CD4-positive, alpha-beta T cell treated with Interleukin-2 at 100 ng/mL for 4 hours (primary cell): ENCODE measurements around the gene SURF2.
"Not testable (repeated sequence)": the region's sequence is repeated elsewhere in the genome, so short reads cannot be mapped to it uniquely, and the experiment has no call there.

Experiments used
- DNase-seq: peaks from one replicate; pipeline ENCODE4 v3.0.0-alpha.2; 2020; ENCODE audit warnings: low spot score

Gene SURF2

DNA sequence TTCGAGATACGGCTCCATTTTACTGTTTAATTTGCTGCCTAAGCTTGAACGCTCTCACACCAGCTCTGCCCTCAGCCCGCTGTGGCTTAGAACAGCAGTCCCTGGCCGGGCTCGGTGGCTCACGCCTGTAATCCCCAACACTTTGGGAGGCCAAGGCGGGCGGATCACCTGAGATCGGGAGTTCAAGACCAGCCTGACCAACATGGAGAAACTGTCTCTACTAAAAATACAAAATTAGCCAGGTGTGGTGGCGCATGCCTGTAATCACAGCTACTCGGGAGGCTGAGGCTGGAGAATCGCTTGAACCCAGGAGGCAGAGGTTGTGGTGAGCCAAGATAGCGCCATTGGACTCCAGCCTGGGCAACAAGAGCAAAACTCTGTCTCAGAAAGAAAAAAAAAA lies 20.9 kb downstream of the SURF2 start:
- not testable (repeated sequence) for DNase-seq

DNA sequence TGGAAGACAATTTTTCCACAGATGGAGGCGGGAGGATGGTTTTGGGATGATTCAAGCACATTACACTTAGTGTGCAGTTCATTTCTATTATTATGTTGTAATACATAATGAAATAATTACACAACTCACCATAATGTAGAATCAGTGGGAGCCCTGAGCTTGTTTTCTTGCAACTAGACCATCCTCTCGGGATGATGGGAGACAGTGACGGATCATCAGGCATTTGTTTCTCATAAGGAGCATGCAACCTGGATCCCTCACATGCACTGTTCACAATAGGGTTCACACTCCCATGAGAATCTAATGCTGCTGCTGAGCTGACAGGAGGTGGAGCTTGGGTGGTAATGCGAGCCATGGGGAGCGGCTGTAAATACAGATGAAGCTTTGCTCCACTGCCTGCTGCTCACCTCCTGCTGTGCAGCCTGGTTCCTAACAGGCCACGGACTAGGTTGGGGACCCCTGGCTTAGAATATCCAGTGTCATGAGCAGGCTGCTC lies 21.4 kb downstream of the SURF2 start:
- DNase-seq = no peak

DNA sequence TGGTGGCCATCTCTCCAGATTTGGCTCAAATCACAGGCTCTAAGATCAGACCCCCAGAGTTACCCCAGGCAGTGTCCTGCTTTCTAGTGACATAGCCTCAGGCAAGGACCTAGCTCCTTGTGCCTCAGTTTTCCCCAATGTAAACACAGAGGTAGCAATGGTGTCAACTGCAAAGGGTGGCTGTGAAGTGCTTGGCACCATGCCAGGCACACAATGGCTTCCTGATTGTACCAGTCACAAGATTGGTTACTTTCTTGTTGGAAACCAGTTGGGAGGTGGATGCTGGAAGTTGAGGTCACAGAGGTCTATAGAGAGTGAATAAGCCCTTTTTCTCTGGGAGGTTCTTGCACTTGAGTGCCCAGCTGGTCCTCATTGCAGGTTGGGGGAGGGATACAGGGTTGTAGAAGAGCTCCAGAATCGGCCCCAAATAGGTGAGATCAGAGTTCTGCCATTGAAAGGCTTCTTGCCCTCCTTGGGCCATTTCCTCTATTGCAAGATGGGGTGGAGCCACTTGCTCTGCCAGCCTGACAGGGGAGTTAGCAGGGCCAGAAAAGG lies 22.1 kb downstream of the SURF2 start:
- no peak for DNase-seq

DNA sequence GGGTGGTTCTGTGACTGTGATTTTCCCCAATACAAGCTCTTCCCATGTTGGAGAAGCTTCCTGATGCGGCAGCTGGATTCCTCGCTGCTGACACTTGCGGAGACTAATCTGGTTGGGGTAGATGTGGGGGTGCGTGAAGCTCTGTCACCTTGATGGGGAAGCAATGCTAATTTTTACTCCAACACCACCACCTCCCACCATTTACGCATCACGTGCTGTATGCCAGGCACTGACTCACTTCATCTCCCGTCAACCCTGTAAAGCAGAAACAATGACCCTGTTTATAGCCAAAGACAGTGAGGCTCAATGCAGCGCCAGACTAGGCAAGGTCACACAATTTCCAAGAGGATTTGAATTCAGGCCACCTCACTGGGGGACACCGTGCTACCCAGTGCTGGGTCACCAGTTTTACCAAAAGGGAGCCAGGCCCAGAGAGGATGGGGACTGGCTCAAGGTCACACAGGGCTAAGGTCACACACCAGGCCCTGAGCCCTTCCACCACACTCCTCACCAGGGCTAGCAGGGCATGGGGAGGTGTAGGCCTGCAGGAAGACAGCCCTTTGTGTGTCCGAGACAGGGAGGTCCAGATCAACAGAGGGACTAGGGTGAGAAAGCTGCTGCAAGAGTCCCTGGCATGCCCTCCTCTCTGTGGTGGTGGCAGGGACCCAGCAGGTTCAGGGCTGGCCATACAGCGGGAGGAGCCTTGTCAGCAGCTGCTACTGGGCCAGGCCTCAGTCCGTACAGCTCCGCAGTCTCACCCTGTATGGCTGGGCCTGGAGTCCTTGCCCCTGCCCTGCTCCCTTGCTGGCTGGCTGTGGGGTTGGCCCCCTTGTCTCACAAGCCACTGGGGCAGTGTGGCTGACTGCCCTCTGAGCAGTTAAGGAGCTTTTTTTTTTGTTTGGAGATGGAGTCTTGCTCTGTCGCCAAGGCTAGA lies 23.1 kb downstream of the SURF2 start:
- no peak for DNase-seq

DNA sequence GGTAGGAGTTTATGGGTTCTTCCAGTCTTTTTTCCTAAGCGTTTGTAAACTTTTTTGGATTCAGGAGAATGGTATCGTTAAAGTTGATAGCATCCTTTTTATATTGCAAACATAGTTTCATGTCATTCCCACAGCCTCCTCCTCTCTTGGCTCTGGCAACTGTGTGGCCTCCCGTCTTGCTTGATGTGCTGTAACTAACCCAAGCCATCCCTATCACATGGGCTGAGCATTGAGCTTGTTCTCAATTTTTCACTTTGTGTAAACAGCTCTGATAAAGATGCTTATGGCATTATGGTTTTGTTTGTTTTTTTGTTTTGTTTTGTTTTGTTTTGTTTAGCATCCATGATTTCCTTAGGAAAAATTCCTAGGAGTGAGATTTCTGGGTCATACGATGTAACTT lies 24.4 kb downstream of the SURF2 start:
- DNase-seq = no peak

DNA sequence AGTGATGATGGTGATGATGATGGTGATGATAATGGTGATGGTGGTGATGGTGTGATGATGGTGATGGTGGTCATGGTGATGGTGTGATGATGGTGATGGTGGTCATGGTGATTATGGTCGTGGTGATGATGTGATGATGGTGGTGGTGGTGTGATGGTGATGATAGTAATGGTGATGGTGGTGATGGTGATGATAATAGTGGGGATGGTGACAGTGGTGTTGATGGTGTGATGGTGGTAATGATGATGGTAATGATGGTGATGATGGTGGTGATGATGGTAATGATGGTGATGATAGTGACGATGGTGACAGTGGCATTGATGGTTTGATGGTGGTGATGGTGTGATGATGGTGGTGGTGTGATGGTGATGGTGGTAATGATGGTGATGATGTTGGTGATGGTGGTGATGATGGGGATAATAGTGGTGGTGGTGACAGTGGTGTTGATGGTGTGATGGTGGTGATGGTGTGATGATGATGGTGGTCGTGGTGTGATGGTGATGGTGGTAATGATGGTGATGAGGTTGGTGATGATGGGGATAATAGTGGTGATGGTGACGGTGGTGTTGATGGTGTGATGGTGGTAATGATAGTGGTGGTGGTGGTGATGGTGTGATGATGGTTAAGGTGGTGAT lies 26.3 kb downstream of the SURF2 start:
- no peak for DNase-seq

DNA sequence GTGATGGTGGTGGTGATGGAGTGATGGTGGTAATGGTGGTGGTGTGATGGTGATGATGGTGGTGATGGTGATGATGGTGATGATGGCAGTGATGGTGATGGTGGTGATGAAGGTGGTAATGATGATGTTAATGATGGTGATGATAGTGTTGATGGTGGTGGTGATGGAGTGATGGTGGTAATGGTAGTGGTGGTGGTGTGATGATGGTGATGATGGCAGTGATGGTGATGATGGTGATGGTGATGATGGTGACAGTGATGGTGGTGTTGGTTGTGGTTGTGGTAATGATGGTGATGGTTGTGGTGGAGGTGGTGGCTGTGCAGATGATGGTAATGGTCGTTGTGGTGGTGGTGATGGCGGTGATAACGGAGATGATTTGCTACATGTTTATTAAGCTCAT lies 27.1 kb downstream of the SURF2 start:
- DNase-seq = no peak

DNA sequence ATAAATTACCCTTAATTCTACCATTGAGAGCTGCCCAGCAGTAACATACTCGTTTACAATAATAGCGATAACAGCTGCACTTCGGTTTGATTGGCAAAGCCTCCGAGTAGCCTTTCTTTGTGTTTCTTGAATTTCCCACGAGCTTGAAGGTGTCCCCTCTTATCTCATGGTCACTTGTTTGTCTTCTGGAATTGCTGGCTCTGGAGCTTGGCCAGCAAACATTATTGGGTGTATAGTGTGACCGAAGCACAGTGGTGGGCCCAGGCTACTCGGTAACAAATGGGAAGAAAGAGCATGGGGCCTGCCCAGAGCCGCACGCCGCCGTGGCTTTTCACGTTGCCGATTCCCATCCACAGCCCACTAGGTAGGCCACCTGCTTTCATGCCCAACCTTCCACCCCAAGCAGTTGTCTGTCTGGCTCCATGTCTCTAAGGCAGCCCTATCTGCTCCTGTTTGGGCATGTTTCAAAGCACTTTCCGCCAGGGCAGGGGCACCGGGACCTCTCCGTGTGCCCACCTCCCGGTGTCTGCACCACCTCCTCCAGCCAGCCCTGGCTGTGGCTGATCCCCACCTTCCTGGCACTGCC lies 28.5 kb downstream of the SURF2 start:
- DNase-seq = no peak

DNA sequence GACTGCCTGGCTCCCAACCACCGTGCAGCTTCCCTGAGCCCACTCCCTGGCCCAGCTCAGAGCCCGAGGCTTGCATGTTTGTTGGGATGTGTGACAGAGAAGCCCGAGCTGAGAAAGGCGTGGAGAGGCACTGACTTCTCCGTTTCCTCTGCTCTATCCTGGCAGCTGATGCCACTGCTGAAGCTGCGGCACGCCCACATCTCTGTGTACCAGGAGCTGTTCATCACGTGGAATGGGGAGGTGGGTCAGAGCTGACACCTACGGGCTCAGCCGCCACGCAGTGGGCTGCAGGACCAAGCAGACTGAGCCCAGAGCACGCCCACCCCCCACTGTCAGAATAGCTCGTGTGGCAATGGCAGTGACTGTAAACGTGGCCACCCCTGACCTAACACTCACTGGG lies 29.1 kb downstream of the SURF2 start:
- no peak for DNase-seq

DNA sequence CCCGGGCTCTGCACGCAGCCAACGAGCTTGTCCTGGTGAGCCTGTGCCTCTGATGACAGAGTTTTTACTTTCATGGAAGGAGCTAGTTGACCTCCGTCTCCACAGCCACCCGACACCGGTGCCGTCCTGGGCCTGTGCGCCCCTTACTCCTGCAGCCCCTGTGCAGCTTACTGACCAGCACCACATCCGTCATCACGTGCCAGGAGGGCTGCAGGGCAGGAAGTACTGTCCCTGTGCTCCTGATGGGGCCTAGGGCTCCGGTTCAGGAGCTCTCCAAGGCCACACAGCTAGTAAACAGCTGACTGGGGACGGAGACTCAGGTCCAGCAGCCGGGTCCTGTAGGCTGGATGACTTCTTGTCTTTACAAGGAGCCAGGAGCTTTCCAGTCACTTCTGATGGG lies 30.0 kb downstream of the SURF2 start:
- DNase-seq = no peak

DNA sequence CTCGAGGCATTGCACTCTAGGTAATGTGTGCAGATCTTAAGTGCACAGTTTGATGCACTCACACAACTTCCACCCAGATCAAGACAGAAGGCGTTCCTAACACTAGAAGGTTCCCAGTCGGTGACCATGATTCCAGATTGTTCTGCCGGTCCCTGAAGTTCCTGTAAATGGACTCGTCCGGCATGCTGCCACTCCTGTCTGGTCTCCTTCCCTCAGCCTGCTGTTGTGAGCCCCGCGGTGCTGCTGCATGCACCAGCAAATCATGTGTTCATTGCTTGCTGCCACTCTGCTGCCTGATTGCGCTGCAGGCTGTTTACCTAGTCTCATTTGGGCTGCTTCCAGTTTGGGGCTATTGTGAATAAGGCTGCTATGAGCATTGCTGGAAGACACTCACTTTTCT lies 31.3 kb downstream of the SURF2 start:
- DNase-seq = no peak

DNA sequence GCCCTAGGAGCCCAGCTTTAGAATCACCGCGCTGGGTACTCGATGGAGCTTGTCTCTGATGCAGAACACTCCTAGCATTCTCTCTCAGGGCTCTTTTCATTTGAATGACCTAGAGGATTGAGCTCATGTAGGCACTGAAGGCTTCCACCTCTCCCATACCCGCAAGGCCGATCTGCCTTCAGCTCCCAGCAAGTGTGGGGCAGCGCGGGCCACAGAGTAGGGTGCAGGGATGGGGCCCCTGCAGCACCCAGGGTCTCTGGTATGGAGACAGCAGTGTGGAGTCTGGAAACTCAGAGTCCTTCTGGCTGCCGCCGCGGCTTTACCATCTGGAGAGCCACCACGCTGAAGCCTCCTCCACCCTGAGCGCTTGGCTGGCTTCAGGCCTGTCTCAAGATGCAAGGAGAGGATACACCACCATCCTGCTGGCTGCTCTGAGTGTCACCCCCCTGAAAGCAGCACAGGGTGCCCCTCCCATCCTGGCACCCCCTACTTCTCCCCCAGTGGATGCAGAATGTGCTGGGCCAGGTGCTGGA lies 32.7 kb downstream of the SURF2 start:
- no peak for DNase-seq

DNA sequence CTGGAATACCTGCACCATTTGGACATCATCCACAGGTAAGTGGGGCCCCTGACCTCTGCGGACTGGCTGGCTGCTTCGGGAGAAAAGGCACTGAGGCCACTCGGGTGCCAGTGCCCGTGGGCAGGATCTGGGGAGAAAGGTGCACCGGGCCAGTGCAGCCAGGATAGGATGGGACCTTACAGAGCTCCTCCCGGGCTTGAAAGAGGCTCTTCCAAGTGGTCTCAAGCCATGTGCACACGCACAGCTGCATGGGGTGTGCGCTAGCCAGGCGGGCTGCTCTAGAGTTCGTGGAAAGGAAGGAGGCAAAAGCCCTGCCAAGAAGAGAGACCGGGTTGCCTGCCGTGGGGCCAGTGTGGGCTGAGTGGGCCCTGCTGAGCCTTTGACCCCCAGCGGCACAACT lies 33.2 kb downstream of the SURF2 start:
- no peak for DNase-seq

DNA sequence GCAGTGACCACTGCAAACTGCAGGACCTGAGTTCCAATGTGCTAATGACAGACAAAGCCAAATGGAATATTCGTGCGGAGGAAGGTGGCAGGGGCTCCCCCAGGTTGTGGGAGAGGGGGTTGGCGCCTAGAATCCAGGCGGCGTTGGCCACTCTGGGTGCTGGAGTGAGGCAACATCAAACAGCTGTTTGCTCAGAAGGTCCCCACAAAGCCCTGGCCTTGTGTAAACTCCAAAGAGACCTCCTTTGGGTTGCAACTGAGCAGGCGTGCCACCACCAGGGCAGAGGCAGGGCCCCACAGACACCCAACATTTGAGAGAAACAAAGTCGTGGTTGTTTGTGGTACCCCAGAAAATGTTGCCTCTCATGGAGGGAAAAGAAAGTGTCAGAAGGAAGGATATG lies 34.4 kb downstream of the SURF2 start:
- no peak for DNase-seq

DNA sequence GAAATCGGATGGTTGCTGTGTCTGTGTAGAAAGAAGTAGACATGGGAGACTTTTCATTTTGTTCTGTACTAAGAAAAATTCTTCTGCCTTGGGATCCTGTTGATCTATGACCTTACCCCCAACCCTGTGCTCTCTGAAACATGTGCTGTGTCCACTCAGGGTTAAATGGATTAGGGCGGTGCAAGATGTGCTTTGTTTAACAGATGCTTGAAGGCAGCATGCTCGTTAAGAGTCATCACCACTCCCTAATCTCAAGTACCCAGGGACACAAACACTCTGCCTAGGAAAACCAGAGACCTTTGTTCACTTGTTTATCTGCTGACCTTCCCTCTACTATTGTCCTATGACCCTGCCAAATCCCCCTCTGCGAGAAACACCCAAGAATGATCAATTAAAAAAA lies 35.1 kb downstream of the SURF2 start:
- not testable (repeated sequence) for DNase-seq

DNA sequence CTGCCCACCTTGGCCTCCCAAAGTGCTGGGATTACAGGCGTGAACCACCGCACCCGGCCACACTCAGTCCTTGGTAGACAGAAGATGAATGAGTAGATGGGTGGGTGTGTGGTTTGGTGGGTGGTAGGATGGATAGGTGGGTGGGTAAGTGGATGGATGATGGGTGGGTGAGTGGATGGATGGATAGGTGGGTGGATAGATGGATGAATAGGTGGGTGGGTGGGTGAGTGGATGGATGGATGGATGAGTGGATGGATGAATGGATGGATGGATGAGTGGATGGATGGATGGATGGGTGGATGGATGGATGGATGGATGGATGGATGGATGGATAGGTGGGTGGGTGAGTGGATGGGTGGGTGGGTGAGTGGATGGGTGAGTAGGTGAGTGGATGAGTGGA lies 36.0 kb downstream of the SURF2 start:
- not testable (repeated sequence) for DNase-seq

DNA sequence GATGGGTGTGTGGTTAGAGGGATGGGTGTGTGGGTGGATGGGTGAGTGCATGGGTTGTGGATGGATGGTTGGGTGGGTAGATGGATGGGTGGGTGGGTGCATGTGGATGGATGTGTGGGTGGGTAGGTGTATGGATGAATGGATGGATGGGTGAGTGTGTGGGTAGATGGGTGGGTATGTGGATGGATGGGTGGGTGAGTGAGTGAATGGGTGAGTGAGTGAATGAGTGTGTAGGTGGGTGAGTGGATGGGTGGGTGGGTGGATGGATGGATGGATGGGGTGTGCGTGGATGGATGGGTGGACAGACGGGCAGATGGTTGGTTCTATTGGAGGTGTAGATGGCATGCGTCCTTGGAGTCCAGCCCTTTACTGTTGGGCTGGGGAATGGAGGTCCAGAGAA lies 37.0 kb downstream of the SURF2 start:
- no peak for DNase-seq

DNA sequence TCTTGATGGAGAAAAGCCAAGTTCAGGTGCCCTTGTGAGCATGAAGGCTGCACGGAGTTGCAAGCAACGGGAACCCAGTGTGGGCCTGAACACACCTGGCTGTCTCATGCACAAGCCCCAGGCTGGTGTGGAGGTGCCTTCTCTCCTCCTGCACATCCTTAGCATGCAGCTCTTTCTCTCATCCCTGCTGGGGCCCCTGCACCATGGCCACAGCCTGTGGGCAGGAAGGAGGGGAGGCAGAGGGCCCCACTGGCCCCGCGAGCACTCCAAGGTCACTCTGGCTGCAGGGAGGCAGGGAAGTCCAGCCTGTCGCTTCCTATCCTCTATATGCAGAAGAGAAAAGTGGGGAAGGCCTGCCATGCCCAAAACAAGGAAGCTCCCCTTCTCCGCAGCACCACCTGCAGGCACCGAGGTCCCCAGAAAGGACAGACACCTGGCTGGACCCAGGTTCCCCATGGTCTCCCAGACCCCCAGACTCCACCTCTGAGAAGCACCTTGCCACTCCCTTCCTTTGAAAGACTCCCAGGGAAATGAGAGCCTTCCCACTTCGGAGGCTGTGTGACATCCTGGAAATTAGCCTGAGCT lies 38.4 kb downstream of the SURF2 start:
- DNase-seq = no peak

DNA sequence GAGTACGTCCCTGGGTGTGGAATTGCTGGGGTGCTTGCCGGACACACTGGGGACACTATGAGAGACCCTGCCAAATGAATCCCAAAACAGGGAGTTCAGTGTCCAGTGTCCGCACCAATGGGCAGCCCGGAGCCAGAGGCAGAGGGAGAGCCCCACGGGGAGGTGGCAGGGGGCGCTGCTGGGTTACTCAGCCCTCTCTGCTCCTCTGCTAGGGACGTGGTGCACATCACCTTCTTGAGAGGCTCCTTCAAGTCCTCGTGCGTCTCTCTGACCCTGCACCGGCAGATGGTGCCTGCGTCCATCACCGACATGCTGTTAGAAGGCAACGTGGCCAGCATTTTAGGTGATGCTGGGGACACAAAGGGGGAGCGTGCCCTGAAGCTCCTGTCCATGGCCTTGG lies 40.6 kb downstream of the SURF2 start:
- DNase-seq = no peak

DNA sequence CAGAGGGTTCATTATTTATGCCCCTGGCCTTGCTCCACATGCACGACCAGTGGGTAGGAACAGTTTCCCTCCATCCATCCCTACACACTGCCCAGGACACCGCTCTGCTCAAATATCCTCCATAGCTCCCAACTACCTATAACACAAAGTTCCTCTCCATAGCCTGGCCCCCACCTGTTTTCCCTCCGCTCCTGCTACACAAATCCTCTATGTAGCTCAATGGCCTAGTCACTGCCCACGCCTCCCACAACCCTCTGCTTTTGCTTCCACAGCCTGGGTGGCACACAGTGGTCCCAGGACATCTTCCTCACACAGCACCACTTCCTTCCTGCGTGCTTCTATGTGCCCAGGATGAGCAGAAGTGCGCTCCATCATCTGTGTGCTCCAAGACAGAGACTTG lies 41.0 kb downstream of the SURF2 start:
- no peak for DNase-seq

DNA sequence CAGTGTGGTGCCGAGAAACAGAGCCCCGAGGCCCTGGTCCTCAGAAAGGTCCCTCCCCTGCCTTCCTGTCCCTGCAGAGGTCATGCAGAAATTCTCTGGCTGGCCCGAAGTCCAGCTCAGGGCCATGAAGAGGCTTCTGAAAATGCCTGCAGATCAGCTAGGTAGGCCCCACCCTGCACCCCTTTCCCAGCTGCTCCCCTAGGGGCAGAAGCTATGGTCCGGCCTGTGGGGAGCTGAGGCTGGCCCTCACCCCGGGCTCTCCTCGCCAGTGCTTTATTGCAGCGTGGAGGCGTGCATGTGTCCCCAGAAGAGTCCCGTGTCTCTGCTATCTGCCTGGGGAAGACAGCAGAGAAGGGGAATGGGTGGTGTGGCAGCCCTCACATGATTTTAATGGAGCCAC lies 41.5 kb downstream of the SURF2 start:
- DNase-seq = no peak

DNA sequence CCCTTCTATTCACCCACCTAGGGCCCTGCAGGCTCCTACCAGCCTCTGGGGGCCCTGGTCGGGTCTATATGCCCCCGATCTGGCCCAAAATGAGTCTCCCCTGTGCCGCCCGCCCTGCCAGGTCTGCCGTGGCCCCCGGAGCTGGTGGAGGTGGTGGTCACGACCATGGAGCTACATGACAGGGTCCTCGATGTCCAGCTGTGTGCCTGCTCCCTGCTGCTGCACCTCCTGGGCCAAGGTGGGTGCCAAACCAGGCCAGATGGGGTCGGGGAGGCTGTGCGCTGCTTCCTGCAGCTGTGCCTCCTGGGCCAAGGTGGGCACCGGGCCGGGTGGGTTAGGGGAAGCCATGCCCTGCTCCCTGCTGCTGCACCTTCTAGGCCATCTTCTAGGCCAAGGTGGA lies 43.9 kb downstream of the SURF2 start:
- no peak for DNase-seq
